Measurements from ENCODE around the gene DPM3.

GRCh38 chr1:155172732-155173477 lies 32.6 kb upstream of the DPM3 start, which contains the start of gene KRTCAP2:
- TF ChIP-seq CTCF (IDR thresholded peaks at IDR 0.05): peak; percentile 94 to 99 (median 96)
- TF ChIP-seq POLR2A (IDR thresholded peaks at IDR 0.05; ENCODE audit: low read depth): peak; percentile 54
- peak; percentile 93 to 98 for TF ChIP-seq POLR2AphosphoS5 (IDR thresholded peaks at IDR 0.05)

Measured in esophagus muscularis mucosa (tissue), 3 donors.